ENCODE data around the gene DHRS7. TPM values are rescaled to one million over a fixed set of nuclear protein-coding genes. Genes with fewer than 3 reads are reported as not detected.

DHRS7 gene
- total RNA-seq, 1 experiment from 2014 or later = 27.7 TPM

DNA sequence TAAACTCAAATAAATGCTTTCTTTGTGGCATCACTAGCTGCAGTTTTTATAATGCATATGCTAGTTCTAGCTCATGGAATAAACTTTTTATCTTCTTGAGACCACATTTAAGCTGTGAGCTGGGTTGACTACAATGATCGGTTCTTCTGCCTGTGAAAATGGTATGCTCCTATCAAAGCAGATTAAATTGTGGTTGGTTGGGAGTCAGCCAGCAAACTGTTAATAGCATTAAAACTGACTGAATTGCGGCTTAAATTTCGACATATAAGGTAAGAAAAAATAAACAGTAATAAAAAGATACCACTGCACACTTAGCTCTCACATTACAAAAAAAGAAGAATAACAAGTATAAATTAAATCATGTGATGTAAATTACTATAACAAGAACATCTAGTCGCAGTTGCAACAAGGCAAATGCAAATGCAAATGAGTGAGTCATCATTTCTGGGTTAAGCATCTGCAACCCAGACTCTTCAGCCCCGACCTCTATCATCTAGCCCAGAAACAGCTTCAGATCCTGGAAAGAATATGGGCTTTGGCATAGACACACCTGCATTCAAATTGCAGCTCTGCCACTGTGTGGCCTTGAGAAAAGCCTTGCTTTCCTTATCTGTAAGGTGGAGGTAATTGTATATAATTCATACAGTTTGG is 19.8 kb upstream of the DHRS7 start:
- no peak overlapping the region for H2AFZ ChIP-seq (ENCODE audit: low read length)

More for the DNA sequence above, 19.8 kb upstream of the DHRS7 start:
- H4K91ac ChIP-seq (ENCODE audit: insufficient read length, low read depth, low read length) = no peak overlapping the region
- H3K4me2 ChIP-seq (ENCODE audit: insufficient read depth, insufficient read length, low read length) = no peak overlapping the region
- WGBS (ENCODE audit: extremely low coverage, insufficient read length, low lambda C conversion rate) = no CpG with 5 or more reads among the region's 5 CpGs
- no peak overlapping the region for H2BK120ac ChIP-seq (ENCODE audit: low read depth, low read length, poor library complexity, severe bottlenecking)
- no peak overlapping the region for H2BK12ac ChIP-seq (ENCODE audit: insufficient read length, low read depth, low read length)
- H3K14ac ChIP-seq (ENCODE audit: insufficient read depth, low read length) = no peak overlapping the region
- Mint-ChIP-seq H3K27me3 (ENCODE audit: low read depth) (no peaks in the 10 kb centered on the region), H3K9me3 (no peaks in the 10 kb centered on the region), H3K36me3 (ENCODE audit: insufficient read depth in 1 of 3, low read depth in 3 of 3) (no peaks in the 10 kb centered on the region), H3K27ac (no peak overlapping the region; a peak in 1 of 7 replicates), H3K4me3 (no peak overlapping the region), H3K4me1 (peaks cover 5 to 12% of the 10 kb centered on the region in 2 experiments; a peak in 3 of 4 replicates)
- TF ChIP-seq CTCF (conservative IDR thresholded peaks at IDR 0.05) = no peak
- H2AK5ac ChIP-seq (ENCODE audit: insufficient read length, low read length) = no peak overlapping the region
- no peak overlapping the region for H3K18ac ChIP-seq (ENCODE audit: insufficient read length, low read depth, low read length)
- H3K79me2 ChIP-seq (ENCODE audit: insufficient read depth, low read length) = no peaks in the 10 kb centered on the region
- no peak overlapping the region for H2BK5ac ChIP-seq (ENCODE audit: insufficient read length, low read length)
- no peak overlapping the region for H3K27ac ChIP-seq (ENCODE audit: insufficient read length, low read depth, low read length)
- H3K27me3 ChIP-seq (ENCODE audit: insufficient read depth, low read length) = no peaks in the 10 kb centered on the region; the same call in 1 of the 2 replicates
- no peaks in the 10 kb centered on the region for H3K9me3 ChIP-seq (ENCODE audit: control insufficient read depth, low read depth, low read length)
- no peaks in the 10 kb centered on the region for H3K4me1 ChIP-seq (ENCODE audit: insufficient read depth, low read length)
- H3K79me1 ChIP-seq (ENCODE audit: insufficient read depth, low read depth, low read length, poor library complexity, severe bottlenecking) = no peaks in the 10 kb centered on the region
- H2BK20ac ChIP-seq (ENCODE audit: low read depth, low read length, poor library complexity, severe bottlenecking) = no peak overlapping the region
- no peak overlapping the region for H2BK15ac ChIP-seq (ENCODE audit: low read depth, low read length)
- DNase-seq = no peak
- H3K56ac ChIP-seq (ENCODE audit: insufficient read length, low read depth, low read length) = no peak overlapping the region
- H4K20me1 ChIP-seq (ENCODE audit: control insufficient read depth, insufficient read depth, insufficient read length) = no peaks in the 10 kb centered on the region
- no peak overlapping the region for H3T11ph ChIP-seq (ENCODE audit: low read length)
- H3K23me2 ChIP-seq (ENCODE audit: insufficient read length, low read depth, low read length, poor library complexity, severe bottlenecking) = no peaks in the 10 kb centered on the region
- no peak overlapping the region for H3K23ac ChIP-seq (ENCODE audit: insufficient read length, low read depth, low read length)
- H3K9ac ChIP-seq (ENCODE audit: extremely low read depth, insufficient read length, low read length) = no peak overlapping the region
- H3K4ac ChIP-seq (ENCODE audit: low read depth, low read length) = no peak overlapping the region
- H4K8ac ChIP-seq (replicated peaks; ENCODE audit: insufficient read length, low read depth, low read length) = no peak overlapping the region
- H4K5ac ChIP-seq (ENCODE audit: insufficient read length, low read depth, low read length) = no peak overlapping the region

All from H9 (cell line).